ENCODE results near the gene FBXL22. TPM values are rescaled to one million over a fixed set of nuclear protein-coding genes. Genes with fewer than 3 reads are reported as not detected.

Gene FBXL22
- total RNA-seq, 1 experiment from 2014 or later: 0.46 TPM

Other genes starting within 250 kb of the FBXL22 start
- 2.8 to 3.3 TPM (median 2.8 TPM) in 3 replicates for gene CA12, start 215.5 kb upstream of the FBXL22 start, total RNA-seq (2021)
- gene USP3, start 92.8 kb upstream of the FBXL22 start, total RNA-seq (2021): 30.0 to 36.6 TPM (median 30.8 TPM) in 3 replicates
- gene HERC1, start 236.6 kb downstream of the FBXL22 start, total RNA-seq (2021): 36.2 to 47.8 TPM (median 42.6 TPM) in 3 replicates

Data from WTC11 (cell line).